Endothelial cell of umbilical vein (primary cell): ENCODE measurements around the gene PLEKHG4B. TPM values are rescaled to one million over a fixed set of nuclear protein-coding genes. Genes with fewer than 3 reads are reported as not detected.

Source experiments
- BruUV-seq: library from RNA; stranded (reverse); fragments of 400-500 nt; replicated peaks from 2 replicates; lab custom pipeline; 2021; lab: Mats Ljungman, UMichigan
- CTCF ChIA-PET: fragments of 300-600, 350-600 bp; sonication (Branson Sonifier 250); formaldehyde crosslinking; loops from one replicate; lab custom pipeline; 2021; ENCODE audit warnings: antibody characterized with exemption, inconsistent platforms; lab: Charles Lee
- POLR2A ChIA-PET: fragments of 300-600, 350-600 bp; sonication (Branson Sonifier 250); formaldehyde crosslinking; loops from one replicate; lab custom pipeline; 2021; ENCODE audit warnings: antibody characterized with exemption, inconsistent platforms; lab: Charles Lee
- DNase-seq: peaks from one replicate; pipeline ENCODE4 v3.0.0-alpha.2; 2011; ENCODE audit warnings: low read depth, low spot score
- FAIRE-seq: peaks from 2 replicates; lab custom pipeline; 2011; peaks lifted over from hg19 to GRCh38; lab: Jason Lieb, UNC
- H2AFZ ChIP-seq: 2 replicates; pipeline ENCODE4 v1.6.0; 2012; ENCODE audit warnings: low read depth, low read length, control low read depth, inconsistent platforms
- H3K27ac ChIP-seq: 2 replicates; pipeline ENCODE4 v1.5.1; 2011; ENCODE audit warnings: low read depth, mild to moderate bottlenecking, control low read depth, low read length, moderate library complexity; ENCODE audit not compliant: insufficient read depth
- H3K27me3 ChIP-seq, 2 experiments: 2 replicates each; pipeline versions ENCODE4 v1.6.0 to v1.6.1; 2011; ENCODE audit warnings: low read length in 2 of 2, mixed read lengths in 1 of 2; ENCODE audit not compliant: control insufficient read depth in 2 of 2, insufficient read depth in 2 of 2
- H3K36me3 ChIP-seq, 2 experiments: 2 replicates in 1 of 2; 3 replicates in 1 of 2; pipeline ENCODE4 v1.5.1; 2011; ENCODE audit warnings: low read length in 2 of 2, mild to moderate bottlenecking in 1 of 2, moderate library complexity in 1 of 2; ENCODE audit not compliant: control insufficient read depth in 2 of 2, insufficient read depth in 2 of 2; ENCODE audit errors: extremely low read depth in 1 of 2
- H3K4me1 ChIP-seq: 3 replicates; pipeline ENCODE4 v1.5.1; 2011; ENCODE audit warnings: mild to moderate bottlenecking, low read length; ENCODE audit not compliant: control insufficient read depth, insufficient read depth; ENCODE audit errors: extremely low read depth
- H3K4me2 ChIP-seq: 2 replicates; pipeline ENCODE4 v1.6.1; 2011; ENCODE audit warnings: low read length, control low read depth, mixed read lengths; ENCODE audit not compliant: insufficient read depth
- H3K4me3 ChIP-seq, 3 experiments: fragments of 200-600 bp in 1 of 3; sonication (generic), shearing (Covaris generic) in 1 of 3; replicated peaks in 1 of 3; 2 replicates each; pipeline ENCODE4 v1.5.1; 2011 to 2016; ENCODE audit warnings: control low read depth in 3 of 3, low read length in 3 of 3, mild to moderate bottlenecking in 2 of 3, inconsistent platforms in 1 of 3, low read depth in 1 of 3, moderate library complexity in 1 of 3; ENCODE audit not compliant: insufficient read depth in 1 of 3
- H3K79me2 ChIP-seq: 2 replicates; pipeline ENCODE4 v1.6.0; 2012; ENCODE audit warnings: low read length, inconsistent platforms; ENCODE audit not compliant: control insufficient read depth, insufficient read depth
- H3K9ac ChIP-seq: replicated peaks from 2 replicates; pipeline ENCODE3; 2011; ENCODE audit warnings: low read length, control low read depth; ENCODE audit not compliant: insufficient read depth; ENCODE audit errors: extremely low read depth
- H3K9me1 ChIP-seq: replicated peaks from 3 replicates; pipeline ENCODE4 v1.6.0; 2011; ENCODE audit warnings: mild to moderate bottlenecking, low read length; ENCODE audit not compliant: control insufficient read depth, insufficient read depth; ENCODE audit errors: extremely low read depth
- H3K9me3 ChIP-seq: replicated peaks from 2 replicates; pipeline ENCODE4 v1.5.1; 2012; ENCODE audit warnings: low read length, inconsistent platforms; ENCODE audit not compliant: control insufficient read depth, insufficient read depth
- H4K20me1 ChIP-seq: replicated peaks from 2 replicates; pipeline ENCODE3; 2011; ENCODE audit warnings: mild to moderate bottlenecking, low read length; ENCODE audit not compliant: control insufficient read depth, insufficient read depth; ENCODE audit errors: extremely low read depth
- EZH2 ChIP-seq: IDR thresholded peaks from 2 replicates; pipeline ENCODE4 v1.6.1; 2012; ENCODE audit warnings: borderline replicate concordance, low read depth, mild to moderate bottlenecking, moderate library complexity, low read length, inconsistent platforms; ENCODE audit not compliant: severe bottlenecking
- FOS ChIP-seq: IDR thresholded peaks from 2 replicates; pipeline ENCODE4 v1.6.1; 2011; ENCODE audit warnings: mild to moderate bottlenecking, low read length, moderate library complexity, borderline replicate concordance; ENCODE audit not compliant: insufficient read depth
- GATA2 ChIP-seq: IDR thresholded peaks from 2 replicates; pipeline ENCODE4 v1.7.0; 2011; ENCODE audit warnings: low read depth, mild to moderate bottlenecking, moderate library complexity, mixed read lengths, low read length; ENCODE audit not compliant: insufficient read length, insufficient read depth
- JUN ChIP-seq: IDR thresholded peaks from 2 replicates; pipeline ENCODE4 v1.6.1; 2011; ENCODE audit warnings: borderline replicate concordance, low read depth; ENCODE audit not compliant: insufficient read length, insufficient read depth
- MYC ChIP-seq: IDR thresholded peaks from one replicate; pipeline ENCODE4 v1.6.1; 2011; ENCODE audit warnings: mild to moderate bottlenecking, low read depth, low read length
- POLR2A ChIP-seq: IDR thresholded peaks from 2 replicates; pipeline ENCODE4 v1.6.1; 2012; ENCODE audit warnings: low read depth, mild to moderate bottlenecking, control low read depth, low read length
- POLR2AphosphoS5 ChIP-seq: IDR thresholded peaks from 2 replicates; pipeline ENCODE4 v1.6.1; 2012; ENCODE audit warnings: low read depth, mild to moderate bottlenecking, control low read depth, low read length, moderate library complexity; ENCODE audit not compliant: insufficient read depth
- dilution Hi-C: fragments of 300-500 bp; cut with MboI; formaldehyde crosslinking; loops from one replicate; pipeline ENCODE4 v1.15.0; 2019; ENCODE audit warnings: low sequenced_read_pairs; ENCODE audit not compliant: extremely low pct_ligation_motif_present
- intact Hi-C: fragments of 100-400 bp; cut with micrococcal nuclease; formaldehyde crosslinking; loops from one replicate; pipeline ENCODE4 v1.10.0; 2022
- polyA plus RNA-seq, 4 experiments: library from polyadenylated mRNA; depleted of rRNA in 3 of 4; stranded (reverse) in 3 of 4; unstranded in 1 of 4; fragments of >200 nt; gene quantifications; 2 replicates each; pipeline versions ENCODE4 v1.2.1 to v1.2.3, GENCODE V29; 2011 to 2012; ENCODE audit warnings: missing spikeins in 1 of 4
- total RNA-seq: library from RNA; stranded (reverse); gene quantifications from 2 replicates; pipeline ENCODE4 v1.2.3, GENCODE V29; 2021
- TF ChIP-seq, protein P1 (sequence below): IDR thresholded peaks from 2 replicates; pipeline ENCODE4 v1.6.1; 2011; ENCODE audit not compliant: insufficient read depth, insufficient read length
- TF ChIP-seq, protein P2 (sequence below), 2 donors: IDR thresholded peaks; 1 replicate in 1 of 2; 2 replicates in 1 of 2; pipeline ENCODE4 v1.5.1; 2011; ENCODE audit warnings: low read length in 2 of 2, mild to moderate bottlenecking in 2 of 2, moderate library complexity in 2 of 2, control low read depth in 1 of 2, inconsistent platforms in 1 of 2, low read depth in 1 of 2; ENCODE audit not compliant: insufficient read depth in 1 of 2; ENCODE audit errors: extremely low read depth in 1 of 2

PLEKHG4B gene
- total and polyA plus RNA-seq, 2 donors (not counting 3 experiments of a cell fraction or from before 2014, with no cell fraction given): not detected

DNA sequence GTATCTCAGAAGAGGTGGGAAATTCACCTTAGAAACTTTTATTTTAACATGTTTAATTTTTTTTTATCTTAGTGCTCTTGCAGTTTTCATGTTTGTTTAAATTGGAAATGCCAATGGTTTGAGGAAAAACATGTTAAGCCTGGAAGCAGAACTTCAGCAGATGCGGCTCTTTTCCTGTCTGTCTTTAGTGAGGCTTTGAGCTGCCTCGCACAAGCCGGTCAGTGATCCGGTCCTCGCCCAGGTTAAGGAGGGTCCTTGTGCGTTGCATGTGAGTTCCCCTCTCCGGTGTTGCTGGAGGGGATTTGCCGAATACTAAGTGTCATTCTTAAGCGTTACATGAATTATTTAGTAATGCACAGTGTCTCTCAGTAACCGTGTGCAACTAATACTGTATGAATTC lies 9.4 kb upstream of the PLEKHG4B start:
- H4K20me1 ChIP-seq: no peaks in the 10 kb centered on the region
- dilution Hi-C loops (no loop called here), intact Hi-C loops (no loop called here)
- no peak overlapping the region for H3K4me2 ChIP-seq
- no peaks in the 10 kb centered on the region for H3K4me1 ChIP-seq
- H2AFZ ChIP-seq: no peak overlapping the region
- H3K36me3 ChIP-seq: no peaks in the 10 kb centered on the region
- no peak overlapping the region for H3K9ac ChIP-seq
- ChIA-PET POLR2A (no interaction called here), CTCF (no interaction called here)
- H3K4me3 ChIP-seq: no peak overlapping the region
- H3K27ac ChIP-seq: no peak overlapping the region
- DNase-seq (no peak), FAIRE-seq (no peak)
- no peaks in the 10 kb centered on the region for H3K9me3 ChIP-seq
- BruUV-seq: no TSS peak
- TF ChIP-seq EZH2: no peak
- TF ChIP-seq FOS: no peak
- no peak for TF ChIP-seq GATA2
- TF ChIP-seq POLR2A: no peak
- TF ChIP-seq JUN: no peak
- no peak for TF ChIP-seq MYC
- TF ChIP-seq POLR2AphosphoS5: no peak
- TF ChIP-seq, protein P1, sequence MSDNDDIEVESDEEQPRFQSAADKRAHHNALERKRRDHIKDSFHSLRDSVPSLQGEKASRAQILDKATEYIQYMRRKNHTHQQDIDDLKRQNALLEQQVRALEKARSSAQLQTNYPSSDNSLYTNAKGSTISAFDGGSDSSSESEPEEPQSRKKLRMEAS: no peak
- TF ChIP-seq, protein P2, sequence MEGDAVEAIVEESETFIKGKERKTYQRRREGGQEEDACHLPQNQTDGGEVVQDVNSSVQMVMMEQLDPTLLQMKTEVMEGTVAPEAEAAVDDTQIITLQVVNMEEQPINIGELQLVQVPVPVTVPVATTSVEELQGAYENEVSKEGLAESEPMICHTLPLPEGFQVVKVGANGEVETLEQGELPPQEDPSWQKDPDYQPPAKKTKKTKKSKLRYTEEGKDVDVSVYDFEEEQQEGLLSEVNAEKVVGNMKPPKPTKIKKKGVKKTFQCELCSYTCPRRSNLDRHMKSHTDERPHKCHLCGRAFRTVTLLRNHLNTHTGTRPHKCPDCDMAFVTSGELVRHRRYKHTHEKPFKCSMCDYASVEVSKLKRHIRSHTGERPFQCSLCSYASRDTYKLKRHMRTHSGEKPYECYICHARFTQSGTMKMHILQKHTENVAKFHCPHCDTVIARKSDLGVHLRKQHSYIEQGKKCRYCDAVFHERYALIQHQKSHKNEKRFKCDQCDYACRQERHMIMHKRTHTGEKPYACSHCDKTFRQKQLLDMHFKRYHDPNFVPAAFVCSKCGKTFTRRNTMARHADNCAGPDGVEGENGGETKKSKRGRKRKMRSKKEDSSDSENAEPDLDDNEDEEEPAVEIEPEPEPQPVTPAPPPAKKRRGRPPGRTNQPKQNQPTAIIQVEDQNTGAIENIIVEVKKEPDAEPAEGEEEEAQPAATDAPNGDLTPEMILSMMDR (IDR thresholded peaks at IDR 0.05; ENCODE audit: extremely low read depth in 1 of 2, insufficient read depth in 1 of 2, low read depth in 1 of 2, low read length in 2 of 2): no peak
- H3K9me1 ChIP-seq: no peaks in the 10 kb centered on the region
- H3K79me2 ChIP-seq: no peaks in the 10 kb centered on the region
- no peaks in the 10 kb centered on the region for H3K27me3 ChIP-seq
